ENCODE results near the gene DHRS3.

DNA sequence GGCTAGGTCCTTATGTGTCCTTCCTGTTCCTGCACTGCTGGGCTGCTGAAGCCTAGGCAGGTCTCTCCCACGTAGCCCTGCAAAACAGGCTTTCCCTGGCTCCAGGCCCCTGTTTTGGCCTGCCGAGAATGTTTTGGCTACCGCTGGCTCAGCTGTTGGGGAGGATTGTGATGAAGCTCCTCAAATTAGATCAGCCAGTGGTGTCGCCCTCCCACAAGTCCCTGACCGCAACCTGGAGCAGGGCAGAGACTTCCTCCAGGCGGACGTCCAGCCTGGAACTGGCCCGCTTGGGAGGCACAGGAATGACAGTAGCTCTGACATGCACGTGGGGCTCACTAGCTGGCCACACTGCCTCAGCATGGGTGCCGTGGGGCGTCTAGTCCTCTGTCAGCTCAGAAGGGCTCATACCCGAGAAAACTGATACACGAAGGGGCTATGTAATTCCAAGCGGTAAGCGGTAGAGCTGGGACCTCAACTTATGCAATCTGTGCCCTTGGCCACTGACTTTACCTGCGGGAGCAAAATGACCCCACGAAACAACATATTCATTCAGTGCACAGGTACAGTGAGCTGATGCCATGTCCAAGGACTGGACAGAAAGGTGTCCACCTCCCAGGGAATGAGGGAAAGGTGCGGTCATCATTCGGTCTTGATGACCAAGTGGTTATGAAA, 26.6 kb downstream of the DHRS3 start:
- TF ChIP-seq POLR2AphosphoS5 (IDR thresholded peaks at IDR 0.05; ENCODE audit: insufficient read depth in 1 of 2, low read depth in 1 of 2) (peak; percentile 71 to 73), POLR2A (IDR thresholded peaks at IDR 0.05) (no peak)

All from vagina (tissue), 2 donors.